Endothelial cell of umbilical vein (primary cell): ENCODE data around the gene RGS8. TPM values are rescaled to one million over a fixed set of nuclear protein-coding genes. Genes with fewer than 3 reads are reported as not detected.

Experiments
- BruUV-seq: library from RNA; stranded (reverse); fragments of 400-500 nt; replicated peaks from 2 replicates; lab custom pipeline; 2021; lab: Mats Ljungman, UMichigan
- CTCF ChIA-PET: fragments of 300-600, 350-600 bp; sonication (Branson Sonifier 250); formaldehyde crosslinking; loops from one replicate; lab custom pipeline; 2021; ENCODE audit warnings: antibody characterized with exemption, inconsistent platforms; lab: Charles Lee
- POLR2A ChIA-PET: fragments of 300-600, 350-600 bp; sonication (Branson Sonifier 250); formaldehyde crosslinking; loops from one replicate; lab custom pipeline; 2021; ENCODE audit warnings: antibody characterized with exemption, inconsistent platforms; lab: Charles Lee
- DNase-seq: peaks from one replicate; pipeline ENCODE4 v3.0.0-alpha.2; 2011; ENCODE audit warnings: low read depth, low spot score
- FAIRE-seq: peaks from 2 replicates; lab custom pipeline; 2011; peaks lifted over from hg19 to GRCh38; lab: Jason Lieb, UNC
- H2AFZ ChIP-seq: 2 replicates; pipeline ENCODE4 v1.6.0; 2012; ENCODE audit warnings: low read depth, low read length, control low read depth, inconsistent platforms
- H3K27ac ChIP-seq: 2 replicates; pipeline ENCODE4 v1.5.1; 2011; ENCODE audit warnings: low read depth, mild to moderate bottlenecking, control low read depth, low read length, moderate library complexity; ENCODE audit not compliant: insufficient read depth
- H3K27me3 ChIP-seq, 2 experiments: 2 replicates each; pipeline versions ENCODE4 v1.6.0 to v1.6.1; 2011; ENCODE audit warnings: low read length in 2 of 2, mixed read lengths in 1 of 2; ENCODE audit not compliant: control insufficient read depth in 2 of 2, insufficient read depth in 2 of 2
- H3K36me3 ChIP-seq, 2 experiments: 2 replicates in 1 of 2; 3 replicates in 1 of 2; pipeline ENCODE4 v1.5.1; 2011; ENCODE audit warnings: low read length in 2 of 2, mild to moderate bottlenecking in 1 of 2, moderate library complexity in 1 of 2; ENCODE audit not compliant: control insufficient read depth in 2 of 2, insufficient read depth in 2 of 2; ENCODE audit errors: extremely low read depth in 1 of 2
- H3K4me1 ChIP-seq: 3 replicates; pipeline ENCODE4 v1.5.1; 2011; ENCODE audit warnings: mild to moderate bottlenecking, low read length; ENCODE audit not compliant: control insufficient read depth, insufficient read depth; ENCODE audit errors: extremely low read depth
- H3K4me2 ChIP-seq: 2 replicates; pipeline ENCODE4 v1.6.1; 2011; ENCODE audit warnings: low read length, control low read depth, mixed read lengths; ENCODE audit not compliant: insufficient read depth
- H3K4me3 ChIP-seq, 3 experiments: fragments of 200-600 bp in 1 of 3; sonication (generic), shearing (Covaris generic) in 1 of 3; replicated peaks in 1 of 3; 2 replicates each; pipeline ENCODE4 v1.5.1; 2011 to 2016; ENCODE audit warnings: control low read depth in 3 of 3, low read length in 3 of 3, mild to moderate bottlenecking in 2 of 3, inconsistent platforms in 1 of 3, low read depth in 1 of 3, moderate library complexity in 1 of 3; ENCODE audit not compliant: insufficient read depth in 1 of 3
- H3K79me2 ChIP-seq: 2 replicates; pipeline ENCODE4 v1.6.0; 2012; ENCODE audit warnings: low read length, inconsistent platforms; ENCODE audit not compliant: control insufficient read depth, insufficient read depth
- H3K9ac ChIP-seq: replicated peaks from 2 replicates; pipeline ENCODE3; 2011; ENCODE audit warnings: low read length, control low read depth; ENCODE audit not compliant: insufficient read depth; ENCODE audit errors: extremely low read depth
- H3K9me1 ChIP-seq: replicated peaks from 3 replicates; pipeline ENCODE4 v1.6.0; 2011; ENCODE audit warnings: mild to moderate bottlenecking, low read length; ENCODE audit not compliant: control insufficient read depth, insufficient read depth; ENCODE audit errors: extremely low read depth
- H3K9me3 ChIP-seq: replicated peaks from 2 replicates; pipeline ENCODE4 v1.5.1; 2012; ENCODE audit warnings: low read length, inconsistent platforms; ENCODE audit not compliant: control insufficient read depth, insufficient read depth
- H4K20me1 ChIP-seq: replicated peaks from 2 replicates; pipeline ENCODE3; 2011; ENCODE audit warnings: mild to moderate bottlenecking, low read length; ENCODE audit not compliant: control insufficient read depth, insufficient read depth; ENCODE audit errors: extremely low read depth
- CTCF ChIP-seq, 2 donors: IDR thresholded peaks; 1 replicate in 1 of 2; 2 replicates in 1 of 2; pipeline ENCODE4 v1.5.1; 2011; ENCODE audit warnings: low read length in 2 of 2, mild to moderate bottlenecking in 2 of 2, moderate library complexity in 2 of 2, control low read depth in 1 of 2, inconsistent platforms in 1 of 2, low read depth in 1 of 2; ENCODE audit not compliant: insufficient read depth in 1 of 2; ENCODE audit errors: extremely low read depth in 1 of 2
- EZH2 ChIP-seq: IDR thresholded peaks from 2 replicates; pipeline ENCODE4 v1.6.1; 2012; ENCODE audit warnings: borderline replicate concordance, low read depth, mild to moderate bottlenecking, moderate library complexity, low read length, inconsistent platforms; ENCODE audit not compliant: severe bottlenecking
- FOS ChIP-seq: IDR thresholded peaks from 2 replicates; pipeline ENCODE4 v1.6.1; 2011; ENCODE audit warnings: mild to moderate bottlenecking, low read length, moderate library complexity, borderline replicate concordance; ENCODE audit not compliant: insufficient read depth
- GATA2 ChIP-seq: IDR thresholded peaks from 2 replicates; pipeline ENCODE4 v1.7.0; 2011; ENCODE audit warnings: low read depth, mild to moderate bottlenecking, moderate library complexity, mixed read lengths, low read length; ENCODE audit not compliant: insufficient read length, insufficient read depth
- JUN ChIP-seq: IDR thresholded peaks from 2 replicates; pipeline ENCODE4 v1.6.1; 2011; ENCODE audit warnings: borderline replicate concordance, low read depth; ENCODE audit not compliant: insufficient read length, insufficient read depth
- MAX ChIP-seq: IDR thresholded peaks from 2 replicates; pipeline ENCODE4 v1.6.1; 2011; ENCODE audit not compliant: insufficient read depth, insufficient read length
- MYC ChIP-seq: IDR thresholded peaks from one replicate; pipeline ENCODE4 v1.6.1; 2011; ENCODE audit warnings: mild to moderate bottlenecking, low read depth, low read length
- POLR2A ChIP-seq: IDR thresholded peaks from 2 replicates; pipeline ENCODE4 v1.6.1; 2012; ENCODE audit warnings: low read depth, mild to moderate bottlenecking, control low read depth, low read length
- POLR2AphosphoS5 ChIP-seq: IDR thresholded peaks from 2 replicates; pipeline ENCODE4 v1.6.1; 2012; ENCODE audit warnings: low read depth, mild to moderate bottlenecking, control low read depth, low read length, moderate library complexity; ENCODE audit not compliant: insufficient read depth
- dilution Hi-C: fragments of 300-500 bp; cut with MboI; formaldehyde crosslinking; loops from one replicate; pipeline ENCODE4 v1.15.0; 2019; ENCODE audit warnings: low sequenced_read_pairs; ENCODE audit not compliant: extremely low pct_ligation_motif_present
- intact Hi-C: fragments of 100-400 bp; cut with micrococcal nuclease; formaldehyde crosslinking; loops from one replicate; pipeline ENCODE4 v1.10.0; 2022
- polyA plus RNA-seq, 4 experiments: library from polyadenylated mRNA; depleted of rRNA in 3 of 4; stranded (reverse) in 3 of 4; unstranded in 1 of 4; fragments of >200 nt; gene quantifications; 2 replicates each; pipeline versions ENCODE4 v1.2.1 to v1.2.3, GENCODE V29; 2011 to 2012; ENCODE audit warnings: missing spikeins in 1 of 4
- total RNA-seq: library from RNA; stranded (reverse); gene quantifications from 2 replicates; pipeline ENCODE4 v1.2.3, GENCODE V29; 2021

Gene RGS8
- total and polyA plus RNA-seq, 2 donors (not counting 3 experiments of a cell fraction or from before 2014, with no cell fraction given): not detected

DNA sequence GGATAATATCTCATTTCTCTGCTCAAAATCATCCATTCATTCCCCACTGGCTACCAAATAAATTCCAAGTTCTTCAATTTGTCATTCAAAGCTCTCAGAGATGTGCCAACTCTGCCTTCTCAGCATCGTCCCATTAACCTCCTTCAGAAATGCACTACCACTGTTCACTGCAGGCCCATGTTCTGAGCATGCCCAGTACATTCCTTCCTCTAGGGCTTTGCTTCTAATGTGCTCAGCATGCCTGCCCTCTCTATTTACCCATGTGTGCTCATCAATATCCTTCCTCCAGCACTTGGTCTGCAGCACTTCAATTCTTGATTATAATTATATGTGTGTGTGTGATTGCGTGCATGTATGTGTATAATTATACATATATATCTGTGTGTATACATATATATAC lies 36.1 kb upstream of the RGS8 start:
- no peak overlapping the region for H3K4me2 ChIP-seq
- no peaks in the 10 kb centered on the region for H3K4me1 ChIP-seq
- ChIA-PET CTCF (no interaction called here), POLR2A (no interaction called here)
- no peaks in the 10 kb centered on the region for H3K9me3 ChIP-seq
- intact Hi-C loops: no loop called here
- H3K4me3 ChIP-seq: no peak overlapping the region
- no peak overlapping the region for H3K27ac ChIP-seq
- no TSS peak for BruUV-seq
- H3K9me1 ChIP-seq: no peaks in the 10 kb centered on the region
- FAIRE-seq (no peak), DNase-seq (no peak)
- TF ChIP-seq POLR2A: no peak
- no peak for TF ChIP-seq GATA2
- H2AFZ ChIP-seq: no peak overlapping the region
- H3K27me3 ChIP-seq: no peaks in the 10 kb centered on the region
- no peak overlapping the region for H3K9ac ChIP-seq
- no peaks in the 10 kb centered on the region for H4K20me1 ChIP-seq
- dilution Hi-C loops: no loop called here
- no peaks in the 10 kb centered on the region for H3K36me3 ChIP-seq
- H3K79me2 ChIP-seq: no peaks in the 10 kb centered on the region

DNA sequence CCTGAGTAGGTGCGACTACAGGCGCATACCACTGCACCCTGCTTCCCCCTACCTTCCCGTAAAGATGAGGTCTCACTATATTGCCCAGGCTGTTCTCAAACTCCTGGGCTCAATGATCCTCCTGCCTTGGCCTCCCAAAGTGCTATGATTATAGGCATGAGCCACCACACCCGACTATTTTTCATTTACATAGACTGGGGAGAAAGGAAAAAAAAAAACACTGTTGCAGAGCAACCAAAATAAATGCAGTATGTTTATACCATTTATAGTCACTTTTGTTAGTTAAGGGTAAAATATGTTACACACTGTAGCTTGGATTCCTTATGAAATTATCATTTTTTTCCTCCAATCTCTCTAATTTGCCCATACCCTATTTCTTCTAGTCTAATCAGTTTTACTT lies 35.2 kb upstream of the RGS8 start:
- H3K36me3 ChIP-seq: no peaks in the 10 kb centered on the region
- H2AFZ ChIP-seq: no peak overlapping the region
- H3K79me2 ChIP-seq: no peaks in the 10 kb centered on the region
- FAIRE-seq: no peak
- no peak overlapping the region for H3K9ac ChIP-seq
- H4K20me1 ChIP-seq: no peaks in the 10 kb centered on the region
- intact Hi-C loops: no loop called here
- ChIA-PET CTCF (no interaction called here), POLR2A (no interaction called here)
- BruUV-seq: no TSS peak
- no peak overlapping the region for H3K4me2 ChIP-seq
- no peaks in the 10 kb centered on the region for H3K4me1 ChIP-seq
- no peaks in the 10 kb centered on the region for H3K9me3 ChIP-seq
- no peak overlapping the region for H3K27ac ChIP-seq
- H3K4me3 ChIP-seq: no peak overlapping the region
- H3K9me1 ChIP-seq: no peaks in the 10 kb centered on the region
- H3K27me3 ChIP-seq: no peaks in the 10 kb centered on the region
- no peak for TF ChIP-seq CTCF (IDR thresholded peaks at IDR 0.05; ENCODE audit: extremely low read depth in 1 of 2, insufficient read depth in 1 of 2, low read depth in 1 of 2, low read length in 2 of 2)
- no peak for TF ChIP-seq POLR2A
- no peak for TF ChIP-seq POLR2AphosphoS5
- TF ChIP-seq JUN: no peak
- TF ChIP-seq EZH2: no peak
- no peak for TF ChIP-seq FOS
- TF ChIP-seq MYC: no peak
- no peak for TF ChIP-seq GATA2
- TF ChIP-seq MAX: no peak
- dilution Hi-C loops: no loop called here
- DNase-seq: no peak
